Activated T-helper 2 cell treated with anti-CD3 and anti-CD28 coated beads, Interferon-gamma antibody, Interleukin-2, Interleukin-4, amounts not matched to agents 10 μg/mL and 5 μg/mL and 100 μg/mL, durations not matched to agents 14 hours and 24 hours and 36 hours (primary cell): ENCODE data around the gene DPRX. TPM values are rescaled to one million over a fixed set of nuclear protein-coding genes. Genes with fewer than 3 reads are reported as not detected.

ENCODE experiments used
- DNase-seq: peaks from one replicate; pipeline ENCODE4 v3.0.0; 2021; ENCODE audit warnings: low spot score
- H3K27ac Mint-ChIP-seq: one replicate; pipeline ENCODE4 v1.8.0; 2021; ENCODE audit warnings: mixed read lengths
- H3K27me3 Mint-ChIP-seq: one replicate; pipeline ENCODE4 v1.8.0; 2021; ENCODE audit warnings: low read depth, mixed read lengths
- H3K36me3 Mint-ChIP-seq: one replicate; pipeline ENCODE4 v1.8.0; 2021; ENCODE audit warnings: low read depth, mixed read lengths
- H3K4me1 Mint-ChIP-seq: one replicate; pipeline ENCODE4 v1.8.0; 2021; ENCODE audit warnings: low read depth, mixed read lengths
- H3K4me3 Mint-ChIP-seq: one replicate; pipeline ENCODE4 v1.8.0; 2021; ENCODE audit warnings: low read depth, mild to moderate bottlenecking, moderate library complexity, mixed read lengths
- H3K9me3 Mint-ChIP-seq: one replicate; pipeline ENCODE4 v1.8.0; 2021; ENCODE audit warnings: mixed read lengths
- intact Hi-C: fragments of 100-400 bp; cut with micrococcal nuclease; formaldehyde crosslinking; loops from one replicate; pipeline ENCODE4 v1.15.1; 2023
- total RNA-seq: library from RNA; stranded (reverse); gene quantifications from 2 replicates; pipeline ENCODE4 v1.2.3, GENCODE V29; 2022

The DPRX gene
- not detected in 2 replicates for total RNA-seq

GRCh38 chr19:53631949-53632407 is at the start of gene DPRX:
DPRX (plus strand) TSS chr19:53631999; CDS start chr19:53632107, 108 bp downstream.
- Mint-ChIP-seq H3K27me3 (no peaks in the 10 kb centered on the region), H3K27ac (no peak within 1 kb of the TSS), H3K9me3 (peaks cover 36% of the 10 kb centered on the region), H3K4me3 (no peak within 1 kb of the TSS), H3K36me3 (peaks cover 6% of the 10 kb centered on the region), H3K4me1 (no peaks in the 10 kb centered on the region)
- intact Hi-C loops: no loop called here
- no peak for DNase-seq

- Mint-ChIP-seq H3K36me3 (peaks cover 22% of the 10 kb centered on the region), H3K27ac (no peak overlapping the region), H3K4me3 (no peak overlapping the region), H3K27me3 (no peaks in the 10 kb centered on the region), H3K9me3 (peaks cover 35% of the 10 kb centered on the region), H3K4me1 (no peaks in the 10 kb centered on the region)
- no peak for DNase-seq
- intact Hi-C loops: no loop called here
Observed at GRCh38 chr19:53583181-53583580, 48.6 kb upstream of the DPRX start.

GRCh38 chr19:53586277-53586691 is 45.5 kb upstream of the DPRX start:
- Mint-ChIP-seq H3K4me1 (no peaks in the 10 kb centered on the region), H3K4me3 (no peak overlapping the region), H3K9me3 (peaks cover 23% of the 10 kb centered on the region), H3K27ac (no peak overlapping the region), H3K36me3 (peaks cover 3% of the 10 kb centered on the region), H3K27me3 (no peaks in the 10 kb centered on the region)
- intact Hi-C loops: no loop called here
- DNase-seq: no peak

- H3K4me3 Mint-ChIP-seq: no peak overlapping the region
- no peaks in the 10 kb centered on the region for H3K4me1 Mint-ChIP-seq
- peaks cover 13% of the 10 kb centered on the region for H3K9me3 Mint-ChIP-seq
- intact Hi-C loops: no loop called here
- no peak for DNase-seq
- no peak overlapping the region for H3K27ac Mint-ChIP-seq
- no peaks in the 10 kb centered on the region for H3K27me3 Mint-ChIP-seq
- H3K36me3 Mint-ChIP-seq: no peaks in the 10 kb centered on the region
Observed at GRCh38 chr19:53594811-53595509, 36.8 kb upstream of the DPRX start.

- H3K9me3 Mint-ChIP-seq: peaks cover 13% of the 10 kb centered on the region
- no peak for DNase-seq
- no peak overlapping the region for H3K27ac Mint-ChIP-seq
- no peaks in the 10 kb centered on the region for H3K4me1 Mint-ChIP-seq
- H3K36me3 Mint-ChIP-seq: no peaks in the 10 kb centered on the region
- H3K27me3 Mint-ChIP-seq: no peaks in the 10 kb centered on the region
- intact Hi-C loops: no loop called here
- no peak overlapping the region for H3K4me3 Mint-ChIP-seq
Observed at GRCh38 chr19:53595510-53595867, 36.3 kb upstream of the DPRX start.

- intact Hi-C loops: no loop called here
- no peak overlapping the region for H3K4me3 Mint-ChIP-seq
- no peak overlapping the region for H3K27ac Mint-ChIP-seq
- no peak for DNase-seq
- H3K4me1 Mint-ChIP-seq: no peaks in the 10 kb centered on the region
- peaks cover 12% of the 10 kb centered on the region for H3K9me3 Mint-ChIP-seq
- no peaks in the 10 kb centered on the region for H3K36me3 Mint-ChIP-seq
- no peaks in the 10 kb centered on the region for H3K27me3 Mint-ChIP-seq
Observed at GRCh38 chr19:53596056-53596455, 35.7 kb upstream of the DPRX start.

GRCh38 chr19:53597023-53597422 is 34.8 kb upstream of the DPRX start:
- intact Hi-C loops: no loop called here
- no peak overlapping the region for H3K4me3 Mint-ChIP-seq
- no peak for DNase-seq

GRCh38 chr19:53598361-53598760 is 33.4 kb upstream of the DPRX start:
- H3K9me3 Mint-ChIP-seq: peaks cover 17% of the 10 kb centered on the region
- no peaks in the 10 kb centered on the region for H3K27me3 Mint-ChIP-seq
- H3K27ac Mint-ChIP-seq: no peak overlapping the region
- DNase-seq: no peak
- no peaks in the 10 kb centered on the region for H3K4me1 Mint-ChIP-seq
- no peaks in the 10 kb centered on the region for H3K36me3 Mint-ChIP-seq
- intact Hi-C loops: no loop called here
- H3K4me3 Mint-ChIP-seq: no peak overlapping the region

More at GRCh38 chr19:53597023-53597422, 34.8 kb upstream of the DPRX start:
- Mint-ChIP-seq H3K9me3 (peaks cover 12% of the 10 kb centered on the region), H3K36me3 (no peaks in the 10 kb centered on the region), H3K27ac (no peak overlapping the region), H3K4me1 (no peaks in the 10 kb centered on the region), H3K27me3 (no peaks in the 10 kb centered on the region)

- no peaks in the 10 kb centered on the region for H3K36me3 Mint-ChIP-seq
- intact Hi-C loops: no loop called here
- no peak overlapping the region for H3K4me3 Mint-ChIP-seq
- DNase-seq: no peak
- peaks cover 27% of the 10 kb centered on the region for H3K9me3 Mint-ChIP-seq
- H3K27ac Mint-ChIP-seq: no peak overlapping the region
- H3K27me3 Mint-ChIP-seq: no peaks in the 10 kb centered on the region
- H3K4me1 Mint-ChIP-seq: no peaks in the 10 kb centered on the region
Observed at GRCh38 chr19:53600217-53600616, 31.6 kb upstream of the DPRX start.

- peaks cover 47% of the 10 kb centered on the region for H3K9me3 Mint-ChIP-seq
- intact Hi-C loops: no loop called here
- H3K27ac Mint-ChIP-seq: no peak overlapping the region
- DNase-seq: no peak
- no peaks in the 10 kb centered on the region for H3K36me3 Mint-ChIP-seq
- H3K27me3 Mint-ChIP-seq: no peaks in the 10 kb centered on the region
- H3K4me1 Mint-ChIP-seq: no peaks in the 10 kb centered on the region
- H3K4me3 Mint-ChIP-seq: no peak overlapping the region
Observed at GRCh38 chr19:53606031-53606430, 25.8 kb upstream of the DPRX start.

GRCh38 chr19:53608381-53608780 is 23.4 kb upstream of the DPRX start:
- no peak for DNase-seq
- H3K9me3 Mint-ChIP-seq: peaks cover 53% of the 10 kb centered on the region
- H3K4me3 Mint-ChIP-seq: no peak overlapping the region
- no peaks in the 10 kb centered on the region for H3K27me3 Mint-ChIP-seq
- intact Hi-C loops: no loop called here
- no peak overlapping the region for H3K27ac Mint-ChIP-seq
- no peaks in the 10 kb centered on the region for H3K4me1 Mint-ChIP-seq
- H3K36me3 Mint-ChIP-seq: no peaks in the 10 kb centered on the region

- DNase-seq: no peak
- Mint-ChIP-seq H3K9me3 (peaks cover 48% of the 10 kb centered on the region), H3K27me3 (no peaks in the 10 kb centered on the region), H3K36me3 (no peaks in the 10 kb centered on the region), H3K4me1 (no peaks in the 10 kb centered on the region), H3K27ac (no peak overlapping the region), H3K4me3 (no peak overlapping the region)
- intact Hi-C loops: no loop called here
Observed at GRCh38 chr19:53612762-53613526, 18.9 kb upstream of the DPRX start.
